ENCODE data around the gene TMC5. TPM values are rescaled to one million over a fixed set of nuclear protein-coding genes. Genes with fewer than 3 reads are reported as not detected.

The TMC5 gene
- polyA plus RNA-seq, 3 donors = not detected

DNA sequence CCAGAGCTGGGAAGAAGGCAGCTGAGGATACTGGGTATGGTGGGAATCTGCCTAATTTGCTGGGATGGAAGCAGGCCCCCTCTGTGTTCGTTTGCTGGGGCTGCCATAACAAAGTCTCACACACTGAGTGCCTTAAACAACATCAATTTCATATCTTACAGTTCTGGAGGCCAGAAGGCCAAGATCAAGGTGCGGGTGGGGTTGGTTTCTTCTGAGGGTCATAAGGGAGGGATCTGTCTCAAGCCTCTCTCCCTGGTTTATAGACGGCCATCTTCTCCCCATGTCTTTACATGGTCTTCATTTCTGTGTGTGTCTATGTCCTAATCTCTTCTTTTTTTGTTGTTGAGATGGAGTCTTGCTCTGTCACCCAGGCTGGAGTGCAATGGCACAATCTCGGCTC, 68.4 kb downstream of the TMC5 start:
- Histone ChIP-seq H3K36me3 (replicated peaks in 1 of 2; ENCODE audit: control insufficient read depth in 1 of 2, insufficient read depth in 2 of 2, low read length in 2 of 2) (no peaks in the 10 kb centered on the region), H3K4me1 (ENCODE audit: control insufficient read depth in 1 of 2, insufficient read depth in 2 of 2, low read length in 2 of 2) (no peaks in the 10 kb centered on the region), H3K4me3 (replicated peaks in 1 of 3; ENCODE audit: low read depth in 2 of 3, low read length in 3 of 3) (no peak overlapping the region), H3K9me3 (replicated peaks in 1 of 2; ENCODE audit: control insufficient read depth in 1 of 2, insufficient read depth in 1 of 2, low read length in 2 of 2) (no peaks in the 10 kb centered on the region), H2AFZ (ENCODE audit: insufficient read depth, low read depth, low read length, poor library complexity, severe bottlenecking) (no peak overlapping the region), H4K20me1 (ENCODE audit: insufficient read depth, low read length) (no peaks in the 10 kb centered on the region), H3K4me2 (replicated peaks; ENCODE audit: extremely low read depth, low read length, poor library complexity, severe bottlenecking) (no peak overlapping the region), H3K9ac (ENCODE audit: insufficient read depth, low read length, poor library complexity, severe bottlenecking) (no peak overlapping the region), H3K27ac (ENCODE audit: low read depth in 1 of 2, low read length in 2 of 2) (no peak overlapping the region), H3K79me2 (ENCODE audit: insufficient read depth, low read length) (no peaks in the 10 kb centered on the region), H3K27me3 (ENCODE audit: control insufficient read depth in 2 of 2, insufficient read depth in 2 of 2, low read length in 2 of 2) (no peaks in the 10 kb centered on the region)
- no peak overlapping the region for H3K27ac Mint-ChIP-seq
- TF ChIP-seq, protein P1, sequence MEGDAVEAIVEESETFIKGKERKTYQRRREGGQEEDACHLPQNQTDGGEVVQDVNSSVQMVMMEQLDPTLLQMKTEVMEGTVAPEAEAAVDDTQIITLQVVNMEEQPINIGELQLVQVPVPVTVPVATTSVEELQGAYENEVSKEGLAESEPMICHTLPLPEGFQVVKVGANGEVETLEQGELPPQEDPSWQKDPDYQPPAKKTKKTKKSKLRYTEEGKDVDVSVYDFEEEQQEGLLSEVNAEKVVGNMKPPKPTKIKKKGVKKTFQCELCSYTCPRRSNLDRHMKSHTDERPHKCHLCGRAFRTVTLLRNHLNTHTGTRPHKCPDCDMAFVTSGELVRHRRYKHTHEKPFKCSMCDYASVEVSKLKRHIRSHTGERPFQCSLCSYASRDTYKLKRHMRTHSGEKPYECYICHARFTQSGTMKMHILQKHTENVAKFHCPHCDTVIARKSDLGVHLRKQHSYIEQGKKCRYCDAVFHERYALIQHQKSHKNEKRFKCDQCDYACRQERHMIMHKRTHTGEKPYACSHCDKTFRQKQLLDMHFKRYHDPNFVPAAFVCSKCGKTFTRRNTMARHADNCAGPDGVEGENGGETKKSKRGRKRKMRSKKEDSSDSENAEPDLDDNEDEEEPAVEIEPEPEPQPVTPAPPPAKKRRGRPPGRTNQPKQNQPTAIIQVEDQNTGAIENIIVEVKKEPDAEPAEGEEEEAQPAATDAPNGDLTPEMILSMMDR (IDR thresholded peaks at IDR 0.05) = no peak
- no peaks in the 10 kb centered on the region for H3K36me3 Mint-ChIP-seq
- peaks cover 10% of the 10 kb centered on the region for H3K4me1 Mint-ChIP-seq
- no peak for DNase-seq
- intact Hi-C loops (cut with micrococcal nuclease) = no loop called here
- peaks cover 2 to 8% (median 3%) of the 10 kb centered on the region in 3 donors for H3K27me3 Mint-ChIP-seq (ENCODE audit: low read depth in 3 of 3)
- WGBS (ENCODE audit: insufficient coverage) = no CpG with 5 or more reads among the region's 4 CpGs
- no peak overlapping the region for H3K4me3 Mint-ChIP-seq
- H3K9me3 Mint-ChIP-seq = peaks cover 0 to 4% (median 0%) of the 10 kb centered on the region in 7 donors

DNA sequence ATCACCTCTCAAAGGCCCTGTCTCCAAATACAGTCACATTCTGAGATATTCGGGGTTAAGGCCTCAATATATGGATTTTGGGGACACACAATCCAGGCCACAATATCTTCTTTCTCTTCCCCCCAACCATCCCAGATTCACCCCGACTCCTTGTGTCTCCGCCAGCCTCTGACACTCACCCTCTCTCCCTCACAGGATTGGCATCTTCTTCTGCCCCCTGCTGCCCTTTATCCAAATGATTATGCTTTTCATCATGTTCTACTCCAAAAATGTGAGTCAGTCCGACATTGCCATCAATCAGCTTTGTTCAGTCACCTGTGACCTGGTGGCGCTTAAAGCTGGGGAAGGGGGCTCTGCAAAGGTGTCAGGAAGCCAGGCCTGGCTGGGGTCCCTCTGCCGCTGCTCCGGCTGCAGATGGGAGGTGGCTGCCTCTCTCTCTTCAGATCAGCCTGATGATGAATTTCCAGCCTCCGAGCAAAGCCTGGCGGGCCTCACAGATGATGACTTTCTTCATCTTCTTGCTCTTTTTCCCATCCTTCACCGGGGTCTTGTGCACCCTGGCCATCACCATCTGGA, 69.2 kb downstream of the TMC5 start:
- Histone ChIP-seq H3K9me3 (replicated peaks in 1 of 2; ENCODE audit: control insufficient read depth in 1 of 2, insufficient read depth in 1 of 2, low read length in 2 of 2) (no peaks in the 10 kb centered on the region), H3K4me1 (ENCODE audit: control insufficient read depth in 1 of 2, insufficient read depth in 2 of 2, low read length in 2 of 2) (no peaks in the 10 kb centered on the region), H3K4me2 (replicated peaks; ENCODE audit: extremely low read depth, low read length, poor library complexity, severe bottlenecking) (no peak overlapping the region), H3K36me3 (replicated peaks in 1 of 2; ENCODE audit: control insufficient read depth in 1 of 2, insufficient read depth in 2 of 2, low read length in 2 of 2) (no peaks in the 10 kb centered on the region), H4K20me1 (ENCODE audit: insufficient read depth, low read length) (no peaks in the 10 kb centered on the region), H3K27me3 (ENCODE audit: control insufficient read depth in 2 of 2, insufficient read depth in 2 of 2, low read length in 2 of 2) (no peaks in the 10 kb centered on the region), H3K9ac (ENCODE audit: insufficient read depth, low read length, poor library complexity, severe bottlenecking) (no peak overlapping the region), H3K27ac (ENCODE audit: low read depth in 1 of 2, low read length in 2 of 2) (no peak overlapping the region), H3K79me2 (ENCODE audit: insufficient read depth, low read length) (no peaks in the 10 kb centered on the region), H3K4me3 (replicated peaks in 1 of 3; ENCODE audit: low read depth in 2 of 3, low read length in 3 of 3) (no peak overlapping the region), H2AFZ (ENCODE audit: insufficient read depth, low read depth, low read length, poor library complexity, severe bottlenecking) (no peak overlapping the region)
- peaks cover 2 to 11% (median 5%) of the 10 kb centered on the region in 3 donors for H3K27me3 Mint-ChIP-seq (ENCODE audit: low read depth in 3 of 3)
- H3K4me3 Mint-ChIP-seq = no peak overlapping the region
- peaks cover 0 to 4% (median 0%) of the 10 kb centered on the region in 7 donors for H3K9me3 Mint-ChIP-seq
- intact Hi-C loops (cut with micrococcal nuclease) = no loop called here
- DNase-seq = no peak
- peaks cover 7% of the 10 kb centered on the region for H3K4me1 Mint-ChIP-seq
- TF ChIP-seq, protein P1 (IDR thresholded peaks at IDR 0.05) = no peak
- WGBS (ENCODE audit: insufficient coverage) = 90% methylated on average over 7 of the region's 10 CpGs
- H3K27ac Mint-ChIP-seq = no peak overlapping the region
- H3K36me3 Mint-ChIP-seq = no peaks in the 10 kb centered on the region

Data from CD14-positive monocyte (primary cell).